ENCODE measurements around the gene WWOX. TPM values are rescaled to one million over a fixed set of nuclear protein-coding genes. Genes with fewer than 3 reads are reported as not detected.

Gene WWOX
- total RNA-seq, 2 experiments from 2014 or later, result 19.9 to 29.4 TPM

- ChIA-PET POLR2A (no interaction called here), CTCF (interaction anchor here (0.7 kb wide), 1 partner anchor 27 kb away, joined by 3 read pairs; no protein-coding TSS in a partner anchor)
- no peaks in the 10 kb centered on the region for H3K27me3 Mint-ChIP-seq
- DNase-seq (no peak), ATAC-seq (no peak)
- no peak overlapping the region for H3K27ac Mint-ChIP-seq
- H3K4me1 Mint-ChIP-seq, result no peaks in the 10 kb centered on the region
- no peak overlapping the region for H3K4me3 Mint-ChIP-seq
- intact Hi-C loops (cut with DNase I, micrococcal nuclease), result no loop called here
- no peaks in the 10 kb centered on the region for H3K36me3 Mint-ChIP-seq (ENCODE audit: low read depth)
- no peaks in the 10 kb centered on the region for H3K9me3 Mint-ChIP-seq (ENCODE audit: low read depth)
These were observed 574.4 kb downstream of the WWOX start for GRCh38 chr16:78673884-78674283.

GRCh38 chr16:78675312-78675711 is 575.9 kb downstream of the WWOX start:
- Mint-ChIP-seq H3K9me3 (ENCODE audit: low read depth) (no peaks in the 10 kb centered on the region), H3K27ac (no peak overlapping the region), H3K4me1 (no peaks in the 10 kb centered on the region), H3K27me3 (no peaks in the 10 kb centered on the region), H3K4me3 (no peak overlapping the region), H3K36me3 (ENCODE audit: low read depth) (no peaks in the 10 kb centered on the region)
- DNase-seq, result no peak
- ChIA-PET POLR2A (no interaction called here), CTCF (no interaction called here)
- intact Hi-C loops (cut with DNase I, micrococcal nuclease), result no loop called here
- ATAC-seq, result no peak

GRCh38 chr16:78675951-78676792 is 576.7 kb downstream of the WWOX start:
- CTCF ChIA-PET, result interaction anchor here (0.7 kb wide), 1 partner anchor 974 kb away, joined by 3 read pairs; no protein-coding TSS in a partner anchor
- DNase-seq (no peak), ATAC-seq (no peak)
- POLR2A ChIA-PET, result no interaction called here
- Mint-ChIP-seq H3K27me3 (no peaks in the 10 kb centered on the region), H3K9me3 (ENCODE audit: low read depth) (no peaks in the 10 kb centered on the region), H3K27ac (no peak overlapping the region), H3K36me3 (ENCODE audit: low read depth) (no peaks in the 10 kb centered on the region), H3K4me1 (no peaks in the 10 kb centered on the region), H3K4me3 (no peak overlapping the region)
- intact Hi-C loops (cut with DNase I, micrococcal nuclease), result no loop called here

- POLR2A ChIA-PET, result no interaction called here
These were observed 577.8 kb downstream of the WWOX start for GRCh38 chr16:78677181-78677731.

GRCh38 chr16:78679546-78679945 is 580.1 kb downstream of the WWOX start:
- Mint-ChIP-seq H3K27me3 (no peaks in the 10 kb centered on the region), H3K4me1 (no peaks in the 10 kb centered on the region), H3K36me3 (ENCODE audit: low read depth) (no peaks in the 10 kb centered on the region), H3K27ac (no peak overlapping the region), H3K9me3 (ENCODE audit: low read depth) (no peaks in the 10 kb centered on the region), H3K4me3 (no peak overlapping the region)
- intact Hi-C loops (cut with DNase I, micrococcal nuclease), result no loop called here
- ChIA-PET POLR2A (no interaction called here), CTCF (no interaction called here)
- DNase-seq, result no peak
- no peak for ATAC-seq

More at GRCh38 chr16:78677181-78677731, 577.8 kb downstream of the WWOX start:
- DNase-seq, result no peak
- H3K4me1 Mint-ChIP-seq, result no peaks in the 10 kb centered on the region
- no peaks in the 10 kb centered on the region for H3K9me3 Mint-ChIP-seq (ENCODE audit: low read depth)
- intact Hi-C loops (cut with DNase I, micrococcal nuclease), result no loop called here
- H3K4me3 Mint-ChIP-seq, result no peak overlapping the region
- no peaks in the 10 kb centered on the region for H3K27me3 Mint-ChIP-seq
- CTCF ChIA-PET, result no interaction called here
- ATAC-seq, result no peak
- no peaks in the 10 kb centered on the region for H3K36me3 Mint-ChIP-seq (ENCODE audit: low read depth)
- no peak overlapping the region for H3K27ac Mint-ChIP-seq

GRCh38 chr16:78681743-78682142 is 582.3 kb downstream of the WWOX start:
- Mint-ChIP-seq H3K9me3 (ENCODE audit: low read depth) (no peaks in the 10 kb centered on the region), H3K27ac (no peak overlapping the region), H3K4me1 (no peaks in the 10 kb centered on the region), H3K36me3 (ENCODE audit: low read depth) (no peaks in the 10 kb centered on the region), H3K4me3 (no peak overlapping the region), H3K27me3 (no peaks in the 10 kb centered on the region)
- intact Hi-C loops (cut with DNase I, micrococcal nuclease), result no loop called here
- ChIA-PET CTCF (no interaction called here), POLR2A (no interaction called here)
- DNase-seq (no peak), ATAC-seq (no peak)

- no peaks in the 10 kb centered on the region for H3K27me3 Mint-ChIP-seq
- ChIA-PET POLR2A (no interaction called here), CTCF (interaction anchor here (0.9 kb wide), 1 partner anchor 805 kb away, joined by 6 read pairs; no protein-coding TSS in a partner anchor)
- H3K9me3 Mint-ChIP-seq (ENCODE audit: low read depth), result no peaks in the 10 kb centered on the region
- H3K4me1 Mint-ChIP-seq, result no peaks in the 10 kb centered on the region
- H3K4me3 Mint-ChIP-seq, result no peak overlapping the region
- H3K36me3 Mint-ChIP-seq (ENCODE audit: low read depth), result no peaks in the 10 kb centered on the region
- intact Hi-C loops (cut with DNase I, micrococcal nuclease), result no loop called here
- H3K27ac Mint-ChIP-seq, result no peak overlapping the region
- no peak for ATAC-seq
- no peak for DNase-seq
These were observed 584.7 kb downstream of the WWOX start for GRCh38 chr16:78684030-78684611.

- ATAC-seq (no peak), DNase-seq (no peak)
- Mint-ChIP-seq H3K4me1 (no peaks in the 10 kb centered on the region), H3K36me3 (ENCODE audit: low read depth) (no peaks in the 10 kb centered on the region), H3K27ac (no peak overlapping the region), H3K4me3 (no peak overlapping the region), H3K9me3 (ENCODE audit: low read depth) (no peaks in the 10 kb centered on the region), H3K27me3 (no peaks in the 10 kb centered on the region)
- POLR2A ChIA-PET, result no interaction called here
- intact Hi-C loops (cut with DNase I, micrococcal nuclease), result no loop called here
- CTCF ChIA-PET, result interaction anchor here (0.7 kb wide), 1 partner anchor 343 kb away, joined by 3 read pairs; no protein-coding TSS in a partner anchor
These were observed 585.4 kb downstream of the WWOX start for GRCh38 chr16:78684655-78685375.

- Mint-ChIP-seq H3K36me3 (ENCODE audit: low read depth) (no peaks in the 10 kb centered on the region), H3K27ac (no peak overlapping the region), H3K9me3 (ENCODE audit: low read depth) (no peaks in the 10 kb centered on the region), H3K4me3 (no peak overlapping the region), H3K4me1 (no peaks in the 10 kb centered on the region), H3K27me3 (no peaks in the 10 kb centered on the region)
- no peak for DNase-seq
- no peak for ATAC-seq
- intact Hi-C loops (cut with DNase I, micrococcal nuclease), result no loop called here
- POLR2A ChIA-PET, result no interaction called here
- CTCF ChIA-PET, result no interaction called here
These were observed 587.1 kb downstream of the WWOX start for GRCh38 chr16:78686601-78687000.

- Mint-ChIP-seq H3K4me3 (no peak overlapping the region), H3K4me1 (no peaks in the 10 kb centered on the region), H3K27me3 (no peaks in the 10 kb centered on the region), H3K36me3 (ENCODE audit: low read depth) (no peaks in the 10 kb centered on the region), H3K9me3 (ENCODE audit: low read depth) (no peaks in the 10 kb centered on the region), H3K27ac (no peak overlapping the region)
- ChIA-PET POLR2A (interaction anchor here (0.5 kb wide), 1 partner anchor 17 kb away, joined by 3 read pairs; no protein-coding TSS in a partner anchor), CTCF (no interaction called here)
- ATAC-seq, result no peak
- no peak for DNase-seq
- intact Hi-C loops (cut with DNase I, micrococcal nuclease), result no loop called here
These were observed 589.6 kb downstream of the WWOX start for GRCh38 chr16:78689028-78689427.

- intact Hi-C loops (cut with DNase I, micrococcal nuclease), result no loop called here
- H3K27ac Mint-ChIP-seq, result no peak overlapping the region
- H3K9me3 Mint-ChIP-seq (ENCODE audit: low read depth), result no peaks in the 10 kb centered on the region
- no peaks in the 10 kb centered on the region for H3K36me3 Mint-ChIP-seq (ENCODE audit: low read depth)
- CTCF ChIA-PET, result interaction anchor here (0.7 kb wide), 1 partner anchor 175 kb away, joined by 3 read pairs; no protein-coding TSS in a partner anchor
- no peak overlapping the region for H3K4me3 Mint-ChIP-seq
- H3K27me3 Mint-ChIP-seq, result no peaks in the 10 kb centered on the region
- ATAC-seq (no peak), DNase-seq (no peak)
- no peaks in the 10 kb centered on the region for H3K4me1 Mint-ChIP-seq
- POLR2A ChIA-PET, result no interaction called here
These were observed 590.1 kb downstream of the WWOX start for GRCh38 chr16:78689536-78689935.
